ENCODE measurements around the gene SH3RF1.

DNA sequence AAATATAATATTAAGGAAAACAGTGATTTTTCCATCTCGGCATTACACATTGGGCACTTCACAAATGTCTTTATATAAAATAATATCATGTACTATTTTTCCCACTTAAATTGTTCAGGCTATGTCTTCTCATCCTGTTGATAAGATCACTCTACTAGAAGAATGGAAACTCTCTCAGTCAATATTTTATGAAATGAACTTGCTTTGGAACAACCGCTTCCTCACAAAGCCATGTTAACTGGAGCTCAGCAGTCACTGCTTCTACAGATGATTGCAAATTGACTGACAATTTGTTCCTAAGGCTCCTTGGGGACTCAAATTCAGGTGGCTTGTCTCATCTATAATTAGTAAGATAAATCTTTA lies 133.2 kb downstream of the SH3RF1 start:
- no peak for TF ChIP-seq CTCF (IDR thresholded peaks at IDR 0.05; ENCODE audit: low read depth, low read length, missing input control)
- TF ChIP-seq YY1 (IDR thresholded peaks at IDR 0.05), result no peak

Measured in liver (tissue), 2 donors.